Adrenal gland (tissue), 5 donors: Measurements from ENCODE around the gene EIF1B.

Experiments used
- POLR2A ChIP-seq, 2 donors: fragments of 450-650 bp; IDR thresholded peaks; one replicate each; pipeline ENCODE4 v1.6.1; 2017; ENCODE audit warnings: antibody characterized with exemption in 2 of 2, mild to moderate bottlenecking in 2 of 2, moderate library complexity in 1 of 2
- TF ChIP-seq, protein P1 (sequence below), 6 experiments: fragments of 450-650 bp in 4 of 6; fragments of 200-600 bp in 2 of 6; sonication (generic) in 1 of 6; IDR thresholded peaks; 1 replicate in 5 of 6; 2 replicates in 1 of 6; pipeline versions ENCODE4 v1.5.1 to v1.8.0; 2016 to 2021; ENCODE audit warnings: antibody characterized with exemption in 6 of 6, mild to moderate bottlenecking in 2 of 6, moderate library complexity in 1 of 6
- donor health status: DM: no; HTN: no; CAD: no.

- TF ChIP-seq, protein P1, sequence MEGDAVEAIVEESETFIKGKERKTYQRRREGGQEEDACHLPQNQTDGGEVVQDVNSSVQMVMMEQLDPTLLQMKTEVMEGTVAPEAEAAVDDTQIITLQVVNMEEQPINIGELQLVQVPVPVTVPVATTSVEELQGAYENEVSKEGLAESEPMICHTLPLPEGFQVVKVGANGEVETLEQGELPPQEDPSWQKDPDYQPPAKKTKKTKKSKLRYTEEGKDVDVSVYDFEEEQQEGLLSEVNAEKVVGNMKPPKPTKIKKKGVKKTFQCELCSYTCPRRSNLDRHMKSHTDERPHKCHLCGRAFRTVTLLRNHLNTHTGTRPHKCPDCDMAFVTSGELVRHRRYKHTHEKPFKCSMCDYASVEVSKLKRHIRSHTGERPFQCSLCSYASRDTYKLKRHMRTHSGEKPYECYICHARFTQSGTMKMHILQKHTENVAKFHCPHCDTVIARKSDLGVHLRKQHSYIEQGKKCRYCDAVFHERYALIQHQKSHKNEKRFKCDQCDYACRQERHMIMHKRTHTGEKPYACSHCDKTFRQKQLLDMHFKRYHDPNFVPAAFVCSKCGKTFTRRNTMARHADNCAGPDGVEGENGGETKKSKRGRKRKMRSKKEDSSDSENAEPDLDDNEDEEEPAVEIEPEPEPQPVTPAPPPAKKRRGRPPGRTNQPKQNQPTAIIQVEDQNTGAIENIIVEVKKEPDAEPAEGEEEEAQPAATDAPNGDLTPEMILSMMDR (IDR thresholded peaks at IDR 0.05), result no peak
- no peak for TF ChIP-seq POLR2A (IDR thresholded peaks at IDR 0.05)
Observed at GRCh38 chr3:40341671-40342070, 32.2 kb downstream of the EIF1B start.
